Measurements from ENCODE around the gene CTNNA3.

The CTNNA3 gene

GRCh38 chr10:66786709-66787108, 909.3 kb downstream of the CTNNA3 start:
- in situ Hi-C loops (cut with MboI; ENCODE audit: low sequenced_read_pairs) = no loop called here

- in situ Hi-C loops (cut with MboI; ENCODE audit: low sequenced_read_pairs) = no loop called here
These were observed 911.2 kb downstream of the CTNNA3 start for GRCh38 chr10:66784770-66785169.

- in situ Hi-C loops (cut with MboI; ENCODE audit: low sequenced_read_pairs) = no loop called here
These were observed 912.7 kb downstream of the CTNNA3 start for GRCh38 chr10:66783316-66783715.

GRCh38 chr10:66782776-66783175, 913.2 kb downstream of the CTNNA3 start:
- in situ Hi-C loops (cut with MboI; ENCODE audit: low sequenced_read_pairs) = no loop called here

GRCh38 chr10:66782144-66782543, 913.9 kb downstream of the CTNNA3 start:
- in situ Hi-C loops (cut with MboI; ENCODE audit: low sequenced_read_pairs) = no loop called here

GRCh38 chr10:66780796-66781195, 915.2 kb downstream of the CTNNA3 start:
- in situ Hi-C loops (cut with MboI; ENCODE audit: low sequenced_read_pairs) = no loop called here

GRCh38 chr10:66778351-66778750, 917.6 kb downstream of the CTNNA3 start:
- in situ Hi-C loops (cut with MboI; ENCODE audit: low sequenced_read_pairs) = no loop called here

GRCh38 chr10:66777665-66778064, 918.3 kb downstream of the CTNNA3 start:
- in situ Hi-C loops (cut with MboI; ENCODE audit: low sequenced_read_pairs) = no loop called here

- in situ Hi-C loops (cut with MboI; ENCODE audit: low sequenced_read_pairs) = no loop called here
These were observed 922.5 kb downstream of the CTNNA3 start for GRCh38 chr10:66773472-66773817.

GRCh38 chr10:66772548-66773471, 923.2 kb downstream of the CTNNA3 start:
- in situ Hi-C loops (cut with MboI; ENCODE audit: low sequenced_read_pairs) = no loop called here

- in situ Hi-C loops (cut with MboI; ENCODE audit: low sequenced_read_pairs) = no loop called here
These were observed 928.3 kb downstream of the CTNNA3 start for GRCh38 chr10:66767707-66768106.

- in situ Hi-C loops (cut with MboI; ENCODE audit: low sequenced_read_pairs) = no loop called here
These were observed 933.7 kb downstream of the CTNNA3 start for GRCh38 chr10:66762218-66762729.

GRCh38 chr10:66760941-66761340, 935.1 kb downstream of the CTNNA3 start:
- in situ Hi-C loops (cut with MboI; ENCODE audit: low sequenced_read_pairs) = no loop called here

GRCh38 chr10:66755474-66755873, 940.5 kb downstream of the CTNNA3 start:
- in situ Hi-C loops (cut with MboI; ENCODE audit: low sequenced_read_pairs) = no loop called here

- in situ Hi-C loops (cut with MboI; ENCODE audit: low sequenced_read_pairs) = no loop called here
These were observed 943.3 kb downstream of the CTNNA3 start for GRCh38 chr10:66752714-66753113.

- in situ Hi-C loops (cut with MboI; ENCODE audit: low sequenced_read_pairs) = no loop called here
These were observed 947.8 kb downstream of the CTNNA3 start for GRCh38 chr10:66748217-66748616.

GRCh38 chr10:66747451-66747850, 948.5 kb downstream of the CTNNA3 start:
- in situ Hi-C loops (cut with MboI; ENCODE audit: low sequenced_read_pairs) = no loop called here

GRCh38 chr10:66746711-66747110, 949.3 kb downstream of the CTNNA3 start:
- in situ Hi-C loops (cut with MboI; ENCODE audit: low sequenced_read_pairs) = no loop called here

GRCh38 chr10:66746246-66746645, 949.7 kb downstream of the CTNNA3 start:
- in situ Hi-C loops (cut with MboI; ENCODE audit: low sequenced_read_pairs) = no loop called here

- in situ Hi-C loops (cut with MboI; ENCODE audit: low sequenced_read_pairs) = no loop called here
These were observed 951.1 kb downstream of the CTNNA3 start for GRCh38 chr10:66744915-66745314.

- in situ Hi-C loops (cut with MboI; ENCODE audit: low sequenced_read_pairs) = no loop called here
These were observed 958.8 kb downstream of the CTNNA3 start for GRCh38 chr10:66737241-66737640.

GRCh38 chr10:66723608-66724400, 972.2 kb downstream of the CTNNA3 start:
- in situ Hi-C loops (cut with MboI; ENCODE audit: low sequenced_read_pairs) = no loop called here
